WI38 (cell line): ENCODE measurements around the gene SMCO2.
A peak's percentile ranks its signal among the peaks of the same experiment; 100 is the strongest.

Experiments
- H3K4me3 ChIP-seq: 2 replicates; pipeline ENCODE4 v1.5.1; 2011; ENCODE audit warnings: low read depth, mild to moderate bottlenecking, control low read depth, low read length
- CTCF ChIP-seq: IDR thresholded peaks from 2 replicates; pipeline ENCODE4 v1.5.1; 2012; ENCODE audit warnings: low read depth, mild to moderate bottlenecking, control low read depth, low read length

The SMCO2 gene

GRCh38 chr12:27524494-27524835 is 77.9 kb downstream of the SMCO2 start:
- no peak for TF ChIP-seq CTCF
- H3K4me3 ChIP-seq: peak overlapping the region; percentile 82

DNA sequence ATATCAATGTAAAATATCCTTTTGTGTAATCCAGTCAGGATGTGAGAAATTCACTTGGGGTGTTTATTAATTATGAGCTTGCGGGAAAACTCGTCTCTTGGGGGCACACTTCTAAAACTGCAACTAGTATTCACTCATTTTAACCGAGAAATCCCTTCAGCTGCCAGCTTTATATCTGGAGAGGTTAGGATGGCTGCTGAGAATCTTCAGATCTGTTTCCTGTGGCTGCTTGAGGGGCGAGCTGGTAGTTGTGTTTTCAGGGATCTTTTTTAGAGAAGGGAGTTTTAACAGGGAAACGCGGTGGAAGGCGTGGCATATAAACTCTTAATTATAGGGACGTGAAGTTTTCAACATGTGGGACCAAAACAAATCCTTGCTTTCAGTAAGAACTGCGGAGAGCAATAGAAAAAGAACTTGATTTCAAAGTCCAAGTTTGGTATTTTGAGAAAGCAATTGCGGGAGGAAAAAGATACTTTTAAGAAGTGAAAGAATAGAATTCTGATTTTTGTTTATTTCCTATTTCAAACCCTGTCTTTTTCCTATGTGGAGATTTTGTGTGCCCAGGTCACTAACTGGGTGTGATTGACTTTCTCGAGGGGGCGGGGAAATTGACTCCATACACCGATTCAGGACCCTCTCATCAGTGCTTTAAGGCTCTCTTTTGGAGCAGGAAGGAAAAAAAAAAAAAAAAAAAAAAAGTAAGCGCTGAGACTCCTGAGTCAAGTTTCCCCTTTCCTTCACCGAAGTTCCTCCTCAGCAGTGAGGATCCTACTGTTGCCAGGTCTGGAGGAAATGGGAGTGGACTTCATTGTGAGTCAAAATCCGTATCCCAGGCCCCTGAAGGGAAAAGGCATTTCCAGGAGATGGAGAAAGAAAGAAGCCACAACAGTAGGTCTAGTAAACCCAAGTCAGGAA is 78.6 kb downstream of the SMCO2 start:
- TF ChIP-seq CTCF: no peak
- peak overlapping the region; percentile 82 for H3K4me3 ChIP-seq

- no peak for TF ChIP-seq CTCF
- no peak overlapping the region for H3K4me3 ChIP-seq
These were observed 81.0 kb downstream of the SMCO2 start for GRCh38 chr12:27527512-27527911.

- H3K4me3 ChIP-seq: no peak overlapping the region
- no peak for TF ChIP-seq CTCF
These were observed 82.3 kb downstream of the SMCO2 start for GRCh38 chr12:27528788-27529187.

- H3K4me3 ChIP-seq: no peak overlapping the region
These were observed 83.8 kb downstream of the SMCO2 start for GRCh38 chr12:27530157-27530922.

GRCh38 chr12:27531896-27532295 is 85.4 kb downstream of the SMCO2 start:
- no peak for TF ChIP-seq CTCF

More at GRCh38 chr12:27530157-27530922, 83.8 kb downstream of the SMCO2 start:
- TF ChIP-seq CTCF: no peak

More at GRCh38 chr12:27531896-27532295, 85.4 kb downstream of the SMCO2 start:
- no peak overlapping the region for H3K4me3 ChIP-seq
